Stimulated activated effector memory CD8-positive, alpha-beta T cell treated with anti-CD3 and anti-CD28 coated beads, Interleukin-12 subunit alpha, Interleukin-12 subunit beta, amount 100 ng/mL, for 72 hours (primary cell): ENCODE measurements around the gene FAM236C.
"Not testable (repeated sequence)": the region's sequence is repeated elsewhere in the genome, so short reads cannot be mapped to it uniquely, and the experiment has no call there.

Experiments
- ATAC-seq: fragments of 150-1000 bp; cut with Tn5 transposase; 2 replicates; pipeline ENCODE4 v1.10.0; 2021
- DNase-seq, 2 donors: peaks; one replicate each; pipeline ENCODE4 v3.0.0; 2021 to 2022; ENCODE audit warnings: low spot score in 2 of 2
- H3K27ac Mint-ChIP-seq: one replicate; pipeline ENCODE4 v1.8.0; 2022; ENCODE audit warnings: mild to moderate bottlenecking, mixed read lengths
- H3K36me3 Mint-ChIP-seq: one replicate; pipeline ENCODE4 v1.8.0; 2022; ENCODE audit warnings: mild to moderate bottlenecking, mixed read lengths
- H3K4me1 Mint-ChIP-seq: one replicate; pipeline ENCODE4 v1.8.0; 2022; ENCODE audit warnings: mixed read lengths
- H3K4me3 Mint-ChIP-seq: one replicate; pipeline ENCODE4 v1.8.0; 2022; ENCODE audit warnings: mild to moderate bottlenecking, mixed read lengths
- H3K9me3 Mint-ChIP-seq: one replicate; pipeline ENCODE4 v1.8.0; 2022; ENCODE audit warnings: mixed read lengths

Gene FAM236C

DNA sequence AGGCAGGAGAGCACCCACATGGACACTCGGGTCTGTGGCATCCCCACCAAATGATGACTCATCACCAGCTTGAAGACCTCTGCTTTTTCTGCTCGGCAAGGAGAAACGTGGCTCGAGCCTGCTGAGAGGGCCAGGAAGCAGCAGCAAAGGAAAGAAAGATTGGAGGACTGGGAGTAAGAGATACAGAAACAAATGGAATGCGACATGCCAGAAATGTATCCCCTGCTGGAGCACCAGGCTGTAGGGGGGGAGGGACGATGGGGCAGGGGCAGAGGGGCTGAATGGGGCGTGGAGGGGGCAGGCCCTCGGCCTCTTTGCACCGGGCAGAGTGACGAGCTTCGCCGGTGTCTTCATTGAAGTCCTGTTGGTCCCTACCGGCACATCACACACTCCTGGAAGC is at the start of gene FAM236C:
Gene FAM236C (plus strand): TSS at position 301 of the 400 bp plus-strand sequence. CDS start 100 bp downstream, outside the sequence.
- ATAC-seq, H3K4me1 Mint-ChIP-seq: not testable (repeated sequence)

GRCh38 chrX:72882898-72883297 is 29.5 kb upstream of the FAM236C start:
- not testable (repeated sequence) for DNase-seq, H3K9me3 Mint-ChIP-seq, H3K27ac Mint-ChIP-seq, ATAC-seq, H3K4me1 Mint-ChIP-seq, H3K4me3 Mint-ChIP-seq, H3K36me3 Mint-ChIP-seq

More for the DNA sequence above, at the start of gene FAM236C:
- H3K36me3 Mint-ChIP-seq, H3K9me3 Mint-ChIP-seq, DNase-seq, H3K4me3 Mint-ChIP-seq, H3K27ac Mint-ChIP-seq: not testable (repeated sequence)

GRCh38 chrX:72889740-72890139 is 22.7 kb upstream of the FAM236C start:
- not testable (repeated sequence) for H3K9me3 Mint-ChIP-seq, DNase-seq

DNA sequence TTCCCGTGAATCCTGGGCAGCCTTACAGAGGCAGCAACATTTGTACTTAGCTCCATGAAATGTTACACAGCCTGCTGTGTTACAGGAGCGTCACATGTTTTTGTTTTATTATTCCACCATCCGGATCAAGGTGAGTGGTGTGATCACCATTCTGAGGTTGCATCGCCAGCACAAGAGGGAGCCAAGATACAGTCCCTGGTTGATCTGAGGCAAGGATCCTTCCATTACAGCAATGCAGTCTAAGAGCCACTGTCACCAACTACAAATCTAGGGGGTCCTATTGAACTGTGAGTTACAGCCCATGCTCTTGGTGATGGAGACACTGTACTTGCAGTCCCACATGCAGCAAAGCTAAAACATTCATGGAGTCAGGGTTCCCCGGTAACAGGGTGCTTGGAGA is 3.7 kb downstream of the FAM236C start:
- H3K4me1 Mint-ChIP-seq, ATAC-seq, H3K4me3 Mint-ChIP-seq, DNase-seq, H3K9me3 Mint-ChIP-seq, H3K27ac Mint-ChIP-seq, H3K36me3 Mint-ChIP-seq: not testable (repeated sequence)

More at GRCh38 chrX:72889740-72890139, 22.7 kb upstream of the FAM236C start:
- not testable (repeated sequence) for ATAC-seq, H3K27ac Mint-ChIP-seq, H3K4me3 Mint-ChIP-seq, H3K36me3 Mint-ChIP-seq, H3K4me1 Mint-ChIP-seq

GRCh38 chrX:72932283-72932682 is 19.9 kb downstream of the FAM236C start:
- not testable (repeated sequence) for H3K4me3 Mint-ChIP-seq, H3K27ac Mint-ChIP-seq, H3K4me1 Mint-ChIP-seq, DNase-seq, H3K9me3 Mint-ChIP-seq, H3K36me3 Mint-ChIP-seq, ATAC-seq

DNA sequence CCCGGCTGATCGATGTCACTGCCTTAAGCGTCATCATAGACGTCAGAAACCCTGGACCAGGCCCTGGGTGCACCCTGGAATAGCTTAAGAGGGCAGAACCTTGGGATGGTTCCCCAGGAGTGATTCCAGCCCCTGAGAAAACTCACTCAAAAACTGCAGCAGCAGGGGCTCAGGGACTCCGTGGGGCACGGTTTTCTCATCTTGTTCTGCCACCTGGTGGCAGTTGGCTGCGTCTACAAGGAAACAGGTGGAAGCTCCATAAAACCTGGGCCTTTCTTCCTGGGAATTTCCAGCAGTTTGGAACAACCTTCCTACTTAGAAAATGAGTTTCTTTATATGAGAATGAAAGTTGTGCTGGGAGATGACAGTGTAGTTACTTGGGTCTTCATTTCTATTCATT is 24.0 kb downstream of the FAM236C start:
- H3K36me3 Mint-ChIP-seq, H3K4me1 Mint-ChIP-seq: not testable (repeated sequence)

GRCh38 chrX:72936882-72937455 is 24.6 kb downstream of the FAM236C start:
- not testable (repeated sequence) for H3K27ac Mint-ChIP-seq, H3K4me1 Mint-ChIP-seq, ATAC-seq, DNase-seq, H3K9me3 Mint-ChIP-seq, H3K36me3 Mint-ChIP-seq, H3K4me3 Mint-ChIP-seq

More for the DNA sequence above, 24.0 kb downstream of the FAM236C start:
- not testable (repeated sequence) for DNase-seq, H3K4me3 Mint-ChIP-seq, ATAC-seq, H3K27ac Mint-ChIP-seq, H3K9me3 Mint-ChIP-seq

DNA sequence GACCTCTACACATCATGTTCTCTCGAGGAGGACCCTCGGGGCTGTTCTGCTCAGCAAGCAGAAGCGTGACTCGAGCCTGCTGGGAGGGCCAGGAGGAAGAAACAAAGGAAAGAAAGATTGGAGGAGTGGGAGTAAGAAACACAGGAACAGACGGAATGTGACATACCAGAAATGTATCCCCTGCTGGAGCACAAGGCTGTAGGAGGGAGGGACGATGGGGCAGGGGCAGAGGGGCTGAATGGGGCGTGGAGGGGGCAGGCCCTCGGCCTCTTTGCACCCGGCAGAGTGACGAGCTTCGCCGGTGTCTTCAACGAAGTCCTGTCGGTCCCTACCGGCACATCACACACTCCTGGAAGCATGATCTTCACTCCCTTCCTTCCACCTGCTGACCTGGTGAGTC is 25.5 kb downstream of the FAM236C start, which contains the start of gene FAM236A:
Gene FAM236A (plus strand): TSS at position 301 of the 400 bp plus-strand sequence. CDS start 57 bp downstream, at position 358.
- not testable (repeated sequence) for DNase-seq, ATAC-seq

DNA sequence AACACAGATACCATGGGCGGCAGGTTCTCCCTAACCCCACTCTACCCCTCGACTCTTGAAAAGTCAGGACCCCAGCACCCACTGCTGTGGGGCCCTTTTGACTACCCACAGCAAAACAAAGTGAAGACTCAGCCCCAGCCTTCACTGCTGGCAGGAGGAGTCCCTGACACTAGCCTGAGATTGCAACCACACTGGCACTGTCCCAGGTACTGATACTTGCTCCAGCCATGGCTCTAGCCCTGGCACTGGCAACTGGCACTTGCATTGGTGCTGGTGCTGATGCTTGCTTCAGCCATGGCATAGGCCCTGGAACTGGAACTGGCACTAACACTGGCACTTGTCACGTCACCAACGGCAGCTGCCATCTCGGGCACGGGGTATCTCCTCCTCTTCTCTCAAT is 29.9 kb downstream of the FAM236C start:
- not testable (repeated sequence) for H3K4me1 Mint-ChIP-seq, H3K36me3 Mint-ChIP-seq, H3K4me3 Mint-ChIP-seq, H3K9me3 Mint-ChIP-seq, H3K27ac Mint-ChIP-seq, DNase-seq
- peak; percentile 38 for ATAC-seq

More for the DNA sequence above, 25.5 kb downstream of the FAM236C start, which contains the start of gene FAM236A:
- H3K4me3 Mint-ChIP-seq, H3K27ac Mint-ChIP-seq, H3K4me1 Mint-ChIP-seq, H3K36me3 Mint-ChIP-seq, H3K9me3 Mint-ChIP-seq: not testable (repeated sequence)

GRCh38 chrX:72943035-72943818 is 30.8 kb downstream of the FAM236C start:
- ATAC-seq, result peak; percentile 86
- not testable (repeated sequence) for H3K4me3 Mint-ChIP-seq, H3K4me1 Mint-ChIP-seq, H3K27ac Mint-ChIP-seq, DNase-seq, H3K9me3 Mint-ChIP-seq, H3K36me3 Mint-ChIP-seq

GRCh38 chrX:72943819-72944169 is 31.4 kb downstream of the FAM236C start, which contains the start of gene DMRTC1:
DMRTC1 (minus strand) TSS chrX:72943837; CDS start chrX:72875694, 68,143 bp downstream.
- not testable (repeated sequence) for DNase-seq, H3K27ac Mint-ChIP-seq, H3K4me1 Mint-ChIP-seq, H3K9me3 Mint-ChIP-seq, H3K4me3 Mint-ChIP-seq, H3K36me3 Mint-ChIP-seq
- peak; percentile 80 for ATAC-seq

- not testable (repeated sequence) for DNase-seq, H3K4me3 Mint-ChIP-seq, H3K36me3 Mint-ChIP-seq, H3K4me1 Mint-ChIP-seq, ATAC-seq, H3K9me3 Mint-ChIP-seq, H3K27ac Mint-ChIP-seq
Measured at GRCh38 chrX:72959971-72960370, 47.6 kb downstream of the FAM236C start.
